HG03469 (cell line): Measurements from ENCODE around the gene PCSK6.

Experiments
- ATAC-seq: cut with Tn5 transposase; IDR thresholded peaks from one replicate; pipeline ENCODE4 v1.9.1; 2021; ENCODE audit warnings: mild to moderate bottlenecking, moderate library complexity, moderate number of reproducible peaks; ENCODE audit not compliant: unreplicated experiment

PCSK6 gene

DNA sequence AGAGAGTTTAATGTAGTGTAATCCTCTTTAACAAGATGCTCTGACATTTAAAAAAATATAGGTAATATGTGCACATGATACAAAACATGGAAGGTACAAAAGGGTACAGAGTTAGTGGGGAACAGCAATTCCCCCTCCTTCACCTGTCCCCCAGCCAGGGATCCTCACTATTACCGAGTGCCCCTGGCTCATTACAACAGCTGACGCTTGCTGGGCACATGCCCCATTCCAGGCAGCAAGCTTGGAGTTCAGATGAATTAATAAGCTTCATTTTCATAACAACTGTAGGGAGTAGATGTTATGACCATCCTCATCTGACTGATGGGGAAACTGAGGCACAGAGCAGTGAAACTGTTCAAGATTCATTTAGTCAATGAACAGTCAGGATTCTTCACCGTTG is 41.2 kb downstream of the PCSK6 start:
- ATAC-seq, result no peak

DNA sequence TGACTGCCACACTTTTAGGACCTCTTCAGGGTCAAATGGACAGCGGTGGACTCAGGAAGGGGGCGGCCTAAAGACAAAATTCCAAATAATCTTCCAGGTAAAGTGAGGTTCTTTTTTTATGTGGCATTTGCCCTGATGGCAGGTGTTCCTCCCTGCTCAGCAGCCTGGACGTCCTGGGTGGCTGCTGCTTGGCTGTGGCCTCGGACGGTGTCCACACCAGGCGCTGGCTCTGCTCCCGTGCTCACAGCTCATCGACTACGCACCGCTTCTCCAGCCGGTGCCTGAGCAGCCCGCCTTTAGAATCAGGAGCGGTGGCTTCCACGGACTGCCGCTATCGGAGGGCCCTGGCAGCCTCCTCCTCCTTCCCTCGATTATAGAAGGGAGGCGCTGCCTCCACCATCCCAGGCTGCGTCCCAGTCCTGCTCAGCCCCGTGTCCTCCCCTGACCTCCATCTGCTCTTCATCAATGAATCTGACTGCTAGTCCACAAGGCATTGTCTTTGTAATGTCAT is 41.9 kb downstream of the PCSK6 start:
- ATAC-seq, result no peak

DNA sequence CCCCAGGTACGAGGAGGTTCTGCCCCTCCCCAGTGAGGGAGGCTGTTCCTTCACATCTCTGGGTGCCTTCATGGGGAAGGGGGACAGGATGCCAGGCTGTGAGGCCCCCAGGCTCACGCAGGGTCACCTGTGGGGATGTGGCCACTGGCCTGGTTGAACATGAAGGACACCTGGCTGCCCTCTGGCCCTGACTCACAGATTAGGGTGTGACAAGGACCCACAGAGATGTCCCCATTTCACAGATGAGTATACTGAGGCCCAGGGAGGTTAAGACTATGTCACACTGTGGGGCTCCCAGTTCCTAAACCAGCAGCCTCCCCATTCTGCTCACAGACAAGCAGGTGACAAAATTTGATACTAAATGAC is 42.4 kb downstream of the PCSK6 start:
- no peak for ATAC-seq

- no peak for ATAC-seq
These were observed 42.9 kb downstream of the PCSK6 start for GRCh38 chr15:101446518-101447167.

- no peak for ATAC-seq
These were observed 43.7 kb downstream of the PCSK6 start for GRCh38 chr15:101445562-101446517.

DNA sequence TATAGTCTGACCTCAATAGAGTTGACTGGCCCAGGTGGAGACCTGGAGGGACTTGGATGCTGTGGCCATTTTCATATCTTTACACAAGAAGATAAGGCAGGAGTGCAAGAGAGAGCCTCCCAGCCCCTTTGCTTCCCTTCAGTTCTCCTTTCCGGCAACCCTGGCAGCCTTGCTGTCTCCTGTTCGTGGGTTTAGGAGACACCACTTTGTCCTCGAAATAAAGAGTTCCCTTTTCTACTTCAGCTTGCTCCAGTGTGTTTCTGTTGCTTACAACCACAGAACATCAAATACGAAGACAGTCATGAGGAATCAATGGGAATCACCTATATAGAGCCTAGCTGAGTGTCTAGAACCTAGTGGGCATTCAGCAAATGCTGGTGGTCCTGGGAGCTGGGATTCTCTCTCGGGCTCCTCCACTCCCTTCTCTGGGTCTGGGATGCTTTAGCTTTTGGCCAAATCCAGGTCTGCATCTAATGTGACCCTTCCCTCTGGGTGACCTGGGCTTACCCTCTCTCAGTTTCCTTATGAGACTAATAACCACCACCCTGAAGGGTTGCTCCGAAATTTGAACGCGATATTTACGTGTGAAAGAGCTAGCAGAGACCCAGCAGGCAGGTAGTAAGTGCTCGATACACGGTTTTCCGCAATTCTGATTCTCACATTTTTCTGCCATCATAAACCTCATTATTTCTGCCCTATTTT is 44.5 kb downstream of the PCSK6 start:
- no peak for ATAC-seq

- ATAC-seq, result no peak
These were observed 45.5 kb downstream of the PCSK6 start for GRCh38 chr15:101444015-101444414.

DNA sequence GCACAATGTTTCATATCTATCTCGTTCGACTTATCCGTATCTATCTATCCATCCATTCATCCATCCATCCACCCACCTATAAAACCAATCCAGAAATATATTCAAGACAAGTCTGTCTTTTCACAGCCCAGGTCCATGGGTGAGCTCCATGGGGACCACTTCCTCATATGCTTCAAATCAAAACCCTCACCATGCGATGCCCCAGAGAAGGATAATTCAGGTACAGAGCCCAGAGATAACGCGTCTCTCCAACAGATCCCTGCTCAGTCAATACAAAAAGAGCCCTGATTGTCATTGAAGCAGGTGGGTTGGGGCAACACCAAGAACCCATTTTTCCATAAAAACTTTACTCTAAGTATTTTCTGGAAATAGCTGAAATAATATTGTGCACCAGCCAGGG is 47.2 kb downstream of the PCSK6 start:
- ATAC-seq, result no peak

DNA sequence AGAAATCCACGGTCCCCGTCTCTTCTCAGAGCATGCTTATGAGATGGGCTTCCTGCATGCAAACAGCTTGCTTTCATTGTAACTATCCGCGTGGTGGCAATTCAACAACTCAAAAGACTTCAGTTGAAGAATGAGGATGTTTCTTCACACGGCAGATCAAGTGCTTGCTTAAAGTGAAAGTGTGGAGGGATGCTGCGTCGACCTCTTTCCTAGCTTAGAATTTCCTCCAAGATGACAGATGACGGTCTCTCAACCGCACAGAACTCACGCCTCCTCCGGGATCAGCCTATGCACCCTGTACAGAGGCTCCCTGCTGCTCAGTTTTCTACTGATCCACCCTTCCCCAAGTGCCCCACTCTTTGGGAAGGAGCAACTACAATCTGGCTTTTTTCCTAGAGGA is 47.8 kb downstream of the PCSK6 start:
- no peak for ATAC-seq

GRCh38 chr15:101440846-101441590 is 48.5 kb downstream of the PCSK6 start:
- no peak for ATAC-seq

GRCh38 chr15:101439920-101440319 is 49.6 kb downstream of the PCSK6 start:
- ATAC-seq, result no peak

DNA sequence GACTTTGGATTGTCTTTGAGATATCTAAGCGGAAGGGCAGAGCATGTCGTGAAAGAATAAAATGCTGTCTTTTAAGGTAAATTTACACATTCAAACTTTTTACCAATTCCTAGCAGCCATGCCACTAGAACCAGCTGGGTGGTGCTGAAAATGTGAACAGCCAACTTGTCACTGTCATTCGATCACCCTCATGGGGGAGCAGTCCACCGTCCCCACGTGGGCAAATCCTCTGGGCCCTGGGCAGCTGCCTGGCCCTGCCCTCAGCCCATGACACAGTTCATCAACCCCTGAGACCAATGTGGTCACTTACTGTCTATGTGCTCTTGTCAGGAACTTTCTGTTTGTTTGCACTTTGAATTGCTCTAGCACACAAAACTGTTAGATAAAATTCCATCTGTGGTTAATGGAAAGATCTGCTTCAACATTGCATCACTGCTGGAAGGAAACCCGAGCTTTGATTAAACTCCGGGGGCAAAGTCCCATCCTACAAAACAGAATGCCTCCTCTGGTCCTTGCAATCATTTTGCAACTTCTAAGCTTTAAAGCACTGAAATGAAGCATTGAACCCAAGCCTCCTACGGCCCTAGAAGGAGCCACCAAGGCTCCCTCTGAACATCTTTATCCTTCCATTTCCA is 50.1 kb downstream of the PCSK6 start:
- no peak for ATAC-seq

GRCh38 chr15:101438482-101439284 is 50.8 kb downstream of the PCSK6 start:
- ATAC-seq, result no peak

DNA sequence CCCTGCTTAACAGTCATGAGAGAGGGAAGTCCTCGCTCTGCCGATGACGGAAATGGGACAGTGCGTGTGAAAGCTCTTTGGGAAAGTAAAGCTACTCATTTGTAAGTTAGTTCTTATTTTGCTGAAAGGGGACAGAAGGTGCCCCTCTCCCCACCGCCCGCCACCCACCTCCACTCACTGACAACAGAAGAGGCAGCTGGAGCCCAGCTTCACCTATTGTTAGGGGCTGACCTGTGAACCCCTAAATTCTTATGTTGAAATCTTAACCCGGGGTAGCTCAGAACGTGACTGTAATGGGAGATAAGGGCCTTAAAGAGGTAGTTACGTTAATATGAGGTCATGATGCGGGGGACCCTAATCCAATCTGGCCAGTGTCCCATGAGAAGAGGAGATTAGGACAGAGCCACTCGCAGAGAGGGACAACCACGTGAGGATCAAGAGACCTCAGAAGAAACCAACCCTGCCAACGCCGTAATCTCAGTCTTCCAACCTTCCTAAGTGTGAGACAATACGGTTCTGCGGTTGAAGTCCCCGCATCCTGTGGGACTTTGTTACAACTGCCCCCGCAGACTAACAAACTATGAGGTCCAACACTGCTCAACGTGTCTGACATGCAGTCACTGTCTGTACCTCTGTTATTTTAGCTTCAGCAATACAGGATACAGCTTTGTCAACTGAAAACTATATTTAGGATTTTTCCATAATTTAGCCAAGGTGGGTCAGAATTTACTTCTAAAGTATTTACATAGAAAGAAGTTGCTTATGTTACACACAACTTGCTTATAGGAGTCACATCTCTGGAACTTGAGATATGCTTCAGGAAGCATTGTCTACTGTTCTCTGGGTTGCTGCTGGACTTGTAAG is 51.7 kb downstream of the PCSK6 start:
- no peak for ATAC-seq

DNA sequence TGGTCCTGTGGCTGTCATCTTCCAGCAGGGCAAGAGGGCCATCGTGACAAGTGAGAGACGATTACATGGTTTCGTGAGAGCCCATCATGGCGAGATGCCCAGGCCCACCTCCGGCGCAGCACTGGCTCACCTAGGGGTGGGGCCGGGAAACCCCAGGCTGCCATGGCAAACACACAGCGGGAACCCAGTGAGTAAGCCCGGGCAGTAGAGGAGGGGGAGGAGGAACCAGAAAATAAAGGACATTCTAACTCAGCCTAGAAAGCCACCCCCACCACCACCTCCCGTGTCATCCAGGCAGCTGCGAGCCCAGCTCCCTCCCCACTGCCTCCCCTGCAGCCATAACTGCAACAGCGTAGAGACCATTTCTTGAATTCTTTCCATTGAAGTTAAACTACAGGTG is 52.3 kb downstream of the PCSK6 start:
- ATAC-seq, result no peak

DNA sequence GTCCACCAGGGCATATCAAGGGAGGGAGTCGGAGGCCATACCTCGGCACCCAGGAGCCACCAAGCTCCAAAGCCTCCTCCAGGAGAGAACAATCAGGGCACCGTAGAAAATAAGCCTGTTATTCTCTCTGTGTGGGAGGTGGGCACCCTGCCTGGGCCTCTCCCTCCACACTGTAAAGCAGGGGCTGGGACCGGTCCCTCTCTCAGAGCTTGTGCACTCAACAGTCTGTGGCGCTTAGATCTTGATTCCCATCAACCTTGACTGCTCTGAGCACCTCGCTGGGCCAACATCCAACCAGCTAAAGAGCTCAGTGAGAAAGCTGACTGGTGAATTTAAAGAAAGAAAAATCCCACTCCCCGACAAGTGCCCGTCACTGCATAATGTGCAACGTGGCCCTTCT is 53.0 kb downstream of the PCSK6 start:
- no peak for ATAC-seq

DNA sequence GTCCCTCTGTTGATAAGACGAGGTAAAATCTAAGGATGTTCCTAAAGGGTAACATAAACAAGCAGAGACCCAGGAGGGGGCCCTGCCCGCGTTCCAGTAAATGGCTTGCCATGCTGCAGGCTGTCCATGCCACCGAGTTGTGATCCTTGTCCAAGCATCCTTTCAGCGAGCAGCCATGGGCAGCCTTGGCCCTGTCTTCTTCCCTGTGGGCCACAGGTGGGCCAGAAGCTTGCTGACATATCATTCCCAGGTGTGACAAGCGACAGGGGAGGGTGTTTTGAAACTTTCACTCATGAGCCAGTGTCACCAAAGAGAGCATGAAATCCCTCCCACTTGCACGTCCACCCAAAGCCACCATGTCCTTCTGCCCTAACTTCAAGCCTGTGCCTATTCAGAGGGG is 53.7 kb downstream of the PCSK6 start:
- no peak for ATAC-seq
